NCI-H2081 treated with DMSO at 0.1 percent for 48 hours (cell line): ENCODE data around the gene XKR8.

Source experiments
- DNase-seq: peaks from one replicate; lab custom pipeline; 2025; lab: John Stamatoyannopoulos, UW

The XKR8 gene

DNA sequence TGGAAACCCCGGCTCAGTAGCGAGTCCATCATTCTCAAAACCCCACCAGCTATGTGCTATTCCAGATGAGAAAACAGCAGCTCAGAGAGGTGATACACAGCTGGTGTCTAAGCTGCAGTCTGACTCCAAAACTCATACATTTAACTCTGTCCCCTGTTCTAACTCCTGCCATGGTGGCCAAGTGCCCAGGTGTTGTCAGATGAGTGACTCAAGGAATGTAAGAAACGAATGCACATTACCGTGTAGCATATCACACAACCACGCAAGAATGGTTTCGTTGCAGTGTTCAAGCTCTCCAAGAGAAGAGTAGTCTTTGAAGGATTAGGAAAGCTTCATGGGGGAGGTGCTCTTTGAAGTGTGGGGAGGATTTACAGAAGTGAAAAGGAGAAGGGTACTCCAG is 4.7 kb upstream of the XKR8 start:
- no peak for DNase-seq

DNA sequence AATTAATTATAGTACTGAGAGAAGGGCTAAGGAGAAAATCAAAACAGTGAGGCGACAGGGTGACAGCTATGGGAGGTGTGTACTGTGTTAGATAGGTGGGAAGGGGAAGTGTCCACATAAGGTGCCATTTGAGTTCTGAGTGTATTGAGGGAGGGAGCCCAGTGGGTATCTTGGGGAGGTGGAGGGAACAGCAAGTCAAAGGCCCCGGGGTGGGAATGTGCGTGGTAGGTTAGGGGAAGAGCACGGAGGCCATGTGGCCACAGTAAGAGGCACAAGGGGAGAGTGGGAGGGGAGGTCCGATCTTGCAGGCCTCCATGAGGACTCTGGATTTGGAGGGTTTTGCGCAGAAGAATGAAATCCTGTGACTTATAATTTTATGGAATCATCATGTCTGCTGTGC is 3.0 kb upstream of the XKR8 start:
- DNase-seq: no peak

DNA sequence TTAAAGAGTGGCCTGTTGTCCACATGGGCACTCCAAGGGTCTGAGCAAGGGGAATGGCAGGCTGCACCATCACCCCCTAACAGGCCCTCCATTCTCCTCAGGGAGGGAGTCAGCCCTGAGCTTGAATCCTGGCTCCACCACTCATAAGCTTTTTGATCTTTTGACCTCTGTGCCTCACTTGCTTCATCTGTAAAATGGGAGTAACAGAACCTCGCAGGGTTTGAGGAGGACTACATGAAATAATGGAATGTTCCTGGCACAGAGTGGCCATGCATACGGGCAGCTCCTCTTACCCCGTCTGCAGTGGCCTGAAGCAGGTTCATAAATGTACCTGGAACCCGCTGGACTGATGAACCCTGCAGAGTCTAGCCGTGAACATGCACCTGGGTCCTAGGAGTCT is 2.1 kb upstream of the XKR8 start:
- DNase-seq: no peak

DNA sequence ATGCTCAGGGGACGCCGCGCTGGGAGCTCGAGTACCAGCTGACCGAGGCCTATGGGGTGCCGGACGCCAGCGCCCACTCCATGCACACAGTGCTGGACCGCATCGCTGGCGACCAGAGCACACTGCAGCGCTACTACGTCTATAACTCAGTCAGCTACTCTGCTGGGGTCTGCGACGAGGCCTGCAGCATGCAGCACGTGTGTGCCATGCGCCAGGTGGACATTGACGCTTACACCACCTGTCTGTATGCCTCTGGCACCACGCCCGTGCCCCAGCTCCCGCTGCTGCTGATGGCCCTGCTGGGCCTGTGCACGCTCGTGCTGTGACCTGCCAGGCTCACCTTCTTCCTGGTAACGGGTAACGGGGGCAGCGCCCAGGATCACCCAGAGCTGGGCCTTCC is 1.3 kb upstream of the XKR8 start:
- DNase-seq: no peak

DNA sequence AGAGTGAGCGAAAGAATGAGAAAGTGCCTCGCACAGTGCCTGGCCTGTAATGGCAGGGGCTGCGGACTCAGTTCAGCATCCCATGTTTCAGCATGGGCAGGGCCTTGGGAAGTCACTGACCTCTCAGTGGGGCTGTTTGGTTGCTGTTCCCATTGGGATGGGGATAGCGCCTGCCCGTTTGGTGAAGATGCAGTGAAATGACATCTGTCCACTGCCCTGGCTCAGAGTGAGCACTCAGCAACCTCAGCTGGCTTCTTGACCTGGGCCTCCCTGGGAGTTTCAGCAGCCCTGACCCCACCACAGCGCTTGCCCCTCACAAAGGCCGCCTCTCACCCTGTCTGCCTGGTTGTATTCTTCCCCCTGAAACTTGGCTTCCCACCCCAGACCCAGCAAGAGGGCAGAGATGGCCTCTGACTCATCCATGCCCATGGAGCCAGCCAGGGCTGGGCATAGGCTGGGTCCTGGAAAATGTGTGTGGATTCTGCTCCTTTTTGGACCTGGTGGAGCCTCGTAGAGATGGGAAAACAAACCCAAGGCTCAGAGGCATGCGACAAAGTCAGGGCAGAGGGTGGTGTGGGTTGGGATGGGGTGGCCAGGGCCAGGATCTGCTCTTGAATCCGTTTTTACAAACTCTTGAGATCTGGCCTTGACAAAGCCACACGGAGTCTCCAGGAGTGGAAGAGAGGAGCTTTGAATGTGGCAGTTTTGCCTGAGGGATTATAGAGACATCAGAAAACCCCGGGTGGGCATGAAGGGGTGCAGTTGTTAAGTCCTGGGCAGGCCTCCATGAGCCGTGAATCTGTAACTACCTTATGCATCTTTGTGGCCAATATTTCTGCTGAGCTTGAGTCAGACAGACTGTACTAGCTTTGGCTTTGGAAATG is 1.2 kb downstream of the XKR8 start:
- no peak for DNase-seq

DNA sequence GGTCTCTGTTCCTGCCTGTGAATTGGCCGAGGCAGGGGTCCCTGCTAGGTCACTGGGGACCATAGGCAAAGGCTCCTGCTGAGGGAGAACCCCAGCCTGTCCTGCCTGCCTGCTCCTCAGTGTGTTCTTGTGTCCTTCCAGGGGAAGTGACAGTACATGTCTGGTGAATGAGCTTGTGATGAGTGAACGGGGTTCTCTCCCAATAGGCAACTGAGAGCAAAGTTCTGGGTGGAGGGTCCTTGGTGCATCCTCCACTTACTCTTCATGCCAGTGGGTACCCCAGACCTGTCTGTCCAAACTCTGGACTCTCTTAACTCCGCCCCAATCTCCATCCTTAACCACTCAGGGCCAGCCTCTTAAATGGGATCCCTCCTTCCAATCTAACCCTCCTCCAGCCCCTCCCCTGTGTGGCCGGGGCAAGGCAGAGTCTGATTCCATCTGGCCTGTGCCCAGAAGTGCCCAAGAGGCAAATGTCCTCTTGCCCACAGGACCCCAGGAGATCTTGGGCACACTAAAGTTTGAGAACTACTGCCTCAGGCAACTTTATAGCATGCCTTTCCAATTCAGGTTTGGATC is 2.0 kb downstream of the XKR8 start:
- no peak for DNase-seq

DNA sequence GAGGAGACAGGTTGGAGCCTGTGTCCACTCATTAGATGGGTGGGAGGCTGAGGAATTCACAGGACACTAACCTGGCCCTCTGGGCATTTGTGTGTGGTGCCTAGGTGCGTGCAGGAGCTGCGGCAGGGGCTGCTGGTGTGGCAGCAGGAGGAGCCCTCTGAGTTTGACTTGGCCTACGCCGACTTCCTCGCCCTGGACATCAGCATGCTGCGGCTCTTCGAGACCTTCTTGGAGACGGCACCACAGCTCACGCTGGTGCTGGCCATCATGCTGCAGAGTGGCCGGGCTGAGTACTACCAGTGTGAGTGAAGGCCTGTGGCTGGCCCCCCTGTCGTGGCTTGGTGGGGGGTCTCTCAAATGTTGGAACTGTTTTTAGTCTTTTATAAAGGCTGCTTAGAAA is 3.6 kb downstream of the XKR8 start:
- DNase-seq: no peak

DNA sequence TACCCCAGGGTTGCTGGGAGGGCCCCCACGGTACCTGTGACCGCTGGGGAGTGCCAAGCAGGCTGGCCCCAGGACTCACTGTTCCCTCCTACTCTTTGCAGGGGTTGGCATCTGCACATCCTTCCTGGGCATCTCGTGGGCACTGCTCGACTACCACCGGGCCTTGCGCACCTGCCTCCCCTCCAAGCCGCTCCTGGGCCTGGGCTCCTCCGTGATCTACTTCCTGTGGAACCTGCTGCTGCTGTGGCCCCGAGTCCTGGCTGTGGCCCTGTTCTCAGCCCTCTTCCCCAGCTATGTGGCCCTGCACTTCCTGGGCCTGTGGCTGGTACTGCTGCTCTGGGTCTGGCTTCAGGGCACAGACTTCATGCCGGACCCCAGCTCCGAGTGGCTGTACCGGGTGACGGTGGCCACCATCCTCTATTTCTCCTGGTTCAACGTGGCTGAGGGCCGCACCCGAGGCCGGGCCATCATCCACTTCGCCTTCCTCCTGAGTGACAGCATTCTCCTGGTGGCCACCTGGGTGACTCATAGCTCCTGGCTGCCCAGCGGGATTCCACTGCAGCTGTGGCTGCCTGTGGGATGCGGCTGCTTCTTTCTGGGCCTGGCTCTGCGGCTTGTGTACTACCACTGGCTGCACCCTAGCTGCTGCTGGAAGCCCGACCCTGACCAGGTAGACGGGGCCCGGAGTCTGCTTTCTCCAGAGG is 6.8 kb downstream of the XKR8 start:
- no peak for DNase-seq

DNA sequence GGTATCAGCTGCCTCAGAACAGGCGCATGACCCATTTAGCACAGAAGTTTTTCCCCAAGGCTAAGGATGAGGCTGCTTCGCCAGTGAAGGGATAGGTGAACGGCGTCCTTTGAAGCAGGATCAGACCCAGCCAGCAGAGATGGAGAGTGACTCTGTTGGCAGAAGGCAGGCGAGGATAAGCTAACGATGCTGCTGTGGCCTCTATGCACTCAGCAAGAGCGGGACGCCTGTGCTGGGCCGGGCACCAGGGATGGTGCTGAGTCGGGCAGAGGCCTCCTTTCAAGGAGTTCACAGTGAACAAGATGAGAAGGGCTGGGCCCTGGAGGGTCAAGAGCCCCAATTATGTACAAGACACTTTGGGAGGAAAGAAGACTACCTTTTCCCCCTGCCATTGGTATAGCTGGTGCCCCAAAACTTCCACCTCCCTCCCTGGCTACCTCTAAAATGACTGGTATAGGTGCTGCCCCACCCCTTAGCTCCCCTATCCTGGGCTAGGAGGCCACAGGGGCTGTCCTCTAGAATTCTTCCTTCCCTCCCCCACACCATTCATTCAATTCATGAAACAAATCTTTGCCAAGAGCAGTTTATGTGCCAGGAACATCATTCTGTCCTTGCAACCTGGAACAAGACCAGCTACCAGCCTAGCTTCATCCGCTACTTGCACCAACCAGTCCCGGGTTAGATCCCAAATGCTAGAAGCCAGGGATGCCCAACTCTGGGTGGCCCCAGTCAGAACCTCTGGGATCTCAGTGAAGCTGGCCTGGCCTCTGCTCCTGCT is 7.5 kb downstream of the XKR8 start:
- no peak for DNase-seq

DNA sequence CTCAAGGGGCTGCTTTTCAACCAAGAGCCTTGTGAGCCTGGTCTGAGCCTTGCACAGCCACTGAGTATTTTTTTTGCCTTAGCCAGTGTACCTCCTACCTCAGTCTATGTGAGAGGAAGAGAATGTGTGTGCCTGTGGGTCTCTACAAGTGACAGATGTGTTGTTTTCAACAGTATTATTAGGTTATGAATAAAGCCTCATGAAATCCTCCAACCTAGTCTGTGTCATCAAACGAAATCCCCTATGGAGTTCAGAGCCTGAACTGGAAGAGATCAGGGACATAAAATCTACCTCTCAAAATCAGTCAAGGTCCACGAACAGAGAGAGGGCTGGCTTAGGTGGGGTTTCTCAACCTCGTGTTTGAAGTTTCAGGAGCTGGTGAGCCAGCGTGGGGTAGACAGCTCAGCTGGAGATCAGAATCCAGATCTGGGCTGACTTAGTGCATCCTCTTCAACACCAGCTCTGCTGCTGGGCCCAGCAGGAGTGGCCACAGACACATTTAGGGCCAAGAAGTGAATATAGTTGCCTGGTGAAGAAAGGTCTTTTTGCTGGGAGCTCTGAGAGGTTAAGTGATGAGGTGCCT is 8.2 kb downstream of the XKR8 start:
- no peak for DNase-seq

DNA sequence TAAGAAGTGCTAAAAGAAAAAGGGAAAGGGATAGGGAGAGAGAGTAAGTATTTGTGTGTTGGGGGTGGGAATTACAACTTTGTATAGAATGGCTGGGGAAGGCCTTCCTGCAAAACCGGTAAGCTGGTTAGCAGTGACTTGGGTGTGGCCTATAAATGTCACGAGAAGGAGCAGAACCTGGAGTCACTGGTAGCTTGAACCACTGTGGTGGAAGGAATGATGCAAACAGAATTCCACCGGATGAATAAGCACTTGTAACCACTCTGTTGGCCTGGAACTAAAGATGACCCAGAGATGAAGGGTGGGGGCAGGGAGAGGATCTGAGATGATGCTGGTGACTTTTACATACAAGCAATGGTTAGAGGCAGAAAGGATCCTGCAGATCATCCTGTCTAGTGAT is 8.9 kb downstream of the XKR8 start:
- no peak for DNase-seq

DNA sequence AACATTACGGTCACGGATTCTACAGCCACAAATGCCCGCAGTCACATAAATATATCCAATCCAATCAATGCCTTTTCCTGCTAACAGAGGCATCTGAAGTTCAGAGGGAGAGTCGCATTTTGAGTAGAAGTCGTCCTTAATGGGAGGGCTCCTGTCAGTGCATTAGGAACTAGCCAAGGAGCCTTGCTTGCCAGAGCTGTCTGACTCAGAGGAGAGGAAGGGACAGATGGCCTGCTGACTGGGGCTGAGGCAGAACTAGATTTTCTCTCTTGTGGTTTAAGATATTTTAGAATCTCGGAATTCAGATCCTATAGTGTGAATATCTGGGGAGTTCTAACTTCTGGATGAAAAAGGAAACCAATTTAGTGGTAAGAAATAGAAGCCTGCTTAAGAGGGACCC is 10.6 kb downstream of the XKR8 start:
- DNase-seq: no peak

DNA sequence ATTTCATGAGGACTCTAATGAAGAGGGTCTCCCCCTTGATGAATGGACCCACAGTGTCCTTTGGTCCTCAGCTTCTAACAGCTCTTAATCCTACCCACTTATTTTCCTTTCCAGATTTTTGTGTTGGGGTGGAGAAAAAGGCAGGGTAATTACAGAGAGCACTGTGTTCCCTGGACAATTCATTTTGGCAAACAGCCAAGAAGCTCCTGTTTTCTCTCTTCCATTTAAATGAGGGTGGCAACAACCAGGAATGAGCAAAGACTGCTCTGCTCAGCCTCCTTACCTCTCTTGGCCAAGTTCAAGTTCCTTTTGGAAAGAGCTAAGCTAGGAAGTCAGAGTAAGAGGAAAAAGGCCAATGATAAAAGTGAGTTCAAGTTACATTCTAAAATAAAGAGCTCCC is 11.9 kb downstream of the XKR8 start:
- DNase-seq: no peak

DNA sequence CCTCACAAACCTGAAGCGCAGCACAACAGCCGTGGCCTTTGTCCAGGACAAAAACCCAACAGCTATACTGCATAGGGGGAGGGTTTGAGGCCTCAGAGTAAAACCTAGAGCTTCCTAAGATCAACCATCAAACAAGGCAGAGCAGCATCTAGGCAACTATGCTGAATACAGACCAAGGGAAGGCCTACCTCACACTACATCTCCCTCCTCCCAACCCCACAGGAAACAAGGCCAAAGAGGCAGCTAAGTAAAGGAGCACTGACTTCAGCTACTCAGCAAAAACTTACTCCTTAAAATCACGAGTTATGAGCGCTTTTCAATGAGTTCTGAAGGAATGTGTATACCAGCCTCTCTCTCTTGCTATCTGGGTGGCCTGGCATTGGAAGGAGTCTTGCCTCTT is 12.4 kb downstream of the XKR8 start:
- DNase-seq: no peak

DNA sequence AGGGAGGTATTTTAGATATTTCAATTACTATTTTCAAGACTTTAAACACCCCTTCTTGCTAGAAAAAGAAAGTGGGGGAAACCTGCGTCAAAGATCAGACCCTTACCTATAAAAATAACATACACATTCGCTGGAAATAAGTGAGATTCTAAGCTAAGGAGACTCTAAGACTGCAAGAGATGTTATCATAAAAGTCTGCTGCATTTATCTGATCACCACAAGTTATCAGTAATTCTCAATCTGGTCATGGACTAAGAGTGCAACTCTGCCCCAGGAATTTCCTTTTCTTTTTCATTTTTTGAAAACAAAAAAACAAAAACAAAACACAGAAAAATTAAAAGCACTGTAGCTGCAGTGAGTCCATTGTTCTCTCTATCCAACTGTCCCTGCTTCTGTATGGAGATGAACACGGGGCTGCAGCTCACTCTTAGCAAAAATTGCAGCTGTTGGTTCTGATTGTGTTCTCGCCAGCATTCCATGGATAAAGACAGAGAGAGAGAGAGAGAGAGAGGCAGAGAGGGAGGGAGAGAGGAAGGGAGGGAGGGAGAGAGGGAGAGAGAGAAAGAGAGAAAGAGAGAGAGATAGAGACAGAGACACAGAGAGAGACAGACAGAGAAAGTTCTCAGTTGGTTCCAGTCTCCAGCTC is 14.1 kb downstream of the XKR8 start:
- DNase-seq: no peak

DNA sequence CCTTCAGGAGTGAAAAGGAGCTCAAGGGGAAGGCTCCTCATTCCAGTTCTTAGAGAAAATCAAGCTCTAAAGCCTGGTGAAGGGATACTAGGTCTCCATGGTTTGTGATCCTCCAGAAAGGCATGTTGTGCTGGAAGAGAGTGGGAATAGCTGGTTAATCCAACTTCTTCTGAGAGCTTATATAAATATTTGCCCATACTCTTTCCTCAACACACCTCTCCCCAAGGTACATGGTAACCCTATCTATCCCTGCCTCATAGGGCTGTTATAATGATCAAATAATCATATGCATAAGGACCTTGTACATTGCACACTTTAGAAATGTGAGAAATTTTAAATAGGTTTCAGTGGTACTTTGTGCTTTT is 14.6 kb downstream of the XKR8 start:
- DNase-seq: no peak

DNA sequence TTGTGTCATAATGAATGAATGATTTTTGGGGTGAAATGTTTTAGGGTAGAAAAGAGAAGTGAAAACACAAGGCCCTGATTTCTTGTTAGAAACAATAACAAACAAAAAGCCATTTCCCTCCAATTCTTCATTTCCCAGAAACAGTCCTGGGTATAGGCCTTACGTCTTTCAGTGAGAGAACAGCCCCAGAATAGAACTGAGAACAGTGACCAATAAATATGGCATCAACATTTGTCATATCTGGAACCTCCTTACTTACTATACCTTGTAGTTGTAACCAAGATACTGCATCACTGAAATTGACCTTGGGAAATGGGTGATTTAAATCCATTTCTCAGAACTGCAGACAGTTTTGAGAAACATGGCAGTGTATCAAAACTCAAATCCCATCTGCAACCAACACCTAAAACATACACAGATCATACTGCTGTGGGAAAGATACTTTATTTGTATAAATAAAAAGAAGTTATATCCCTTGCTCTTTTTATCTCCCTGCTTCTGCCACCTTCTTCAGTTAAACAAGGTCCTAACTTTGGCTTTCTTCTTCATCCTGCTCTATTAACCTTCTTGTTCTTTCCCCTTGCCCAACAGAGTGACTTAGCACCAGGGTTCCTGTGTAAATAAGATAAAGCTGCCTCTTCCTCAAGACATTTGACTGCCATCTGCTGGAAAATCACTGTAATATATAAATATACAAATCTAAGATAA is 19.5 kb downstream of the XKR8 start:
- no peak for DNase-seq

DNA sequence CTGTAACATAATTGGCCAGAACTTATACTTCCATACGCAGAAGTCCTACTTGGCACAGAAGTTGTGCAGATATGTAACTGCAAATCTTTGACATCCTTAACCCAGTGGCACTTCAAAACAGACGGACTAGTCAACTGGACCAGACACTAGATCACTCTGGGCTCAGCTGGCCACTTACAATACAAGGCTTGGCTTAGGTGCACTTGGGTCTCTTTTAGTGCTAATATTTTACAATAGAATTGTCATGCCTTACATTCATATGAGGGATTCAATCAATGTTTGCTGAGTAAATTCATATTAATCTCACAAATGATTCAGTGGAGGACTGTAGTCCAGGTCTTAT is 20.1 kb downstream of the XKR8 start:
- no peak for DNase-seq

DNA sequence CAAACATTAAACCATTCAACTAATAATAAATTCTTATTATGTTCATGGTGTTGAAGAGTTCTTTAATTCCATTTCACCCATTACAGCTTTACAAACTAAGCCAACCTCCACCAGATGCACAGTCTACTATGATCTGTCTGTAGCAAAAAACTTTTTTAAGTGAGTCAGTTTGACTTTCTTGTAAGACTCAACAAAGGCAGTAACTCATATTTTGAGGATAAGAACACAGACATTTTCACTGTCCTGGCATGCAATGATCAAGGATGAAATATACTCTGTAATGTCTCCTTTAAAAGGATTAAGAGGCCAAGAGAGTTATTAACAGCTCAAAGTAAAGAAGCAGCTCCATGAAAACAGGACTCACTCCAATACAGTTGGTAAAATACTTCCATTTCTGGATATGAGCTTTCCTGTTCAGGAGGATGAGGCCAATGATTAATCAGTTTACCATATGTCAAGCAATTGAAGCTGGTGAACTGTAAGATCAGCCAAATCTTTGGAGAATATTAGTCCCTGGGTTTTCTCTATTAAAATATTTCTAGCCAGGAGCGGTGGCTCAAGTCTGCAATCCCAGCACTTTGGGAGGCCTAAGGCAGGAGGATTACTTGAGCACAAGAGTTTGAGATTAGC is 20.6 kb downstream of the XKR8 start:
- DNase-seq: no peak

DNA sequence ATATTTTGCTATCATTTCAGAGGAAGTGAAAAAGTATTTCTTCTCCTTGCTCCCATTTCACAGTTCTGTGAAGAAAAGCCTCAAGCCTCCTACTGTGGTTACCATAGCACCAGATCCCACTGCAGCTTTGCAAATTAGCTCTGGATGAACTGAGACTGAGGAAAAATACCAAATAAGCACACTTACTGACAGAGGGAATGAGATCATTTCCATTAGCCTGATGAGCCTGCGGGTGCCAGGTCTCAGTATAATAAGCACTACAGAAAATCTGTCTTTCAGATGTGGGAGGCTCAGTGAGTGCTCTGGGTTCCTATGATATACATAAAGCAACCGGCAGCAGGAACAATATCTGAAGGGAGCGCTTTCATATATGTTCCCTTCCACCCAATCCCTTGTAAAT is 21.4 kb downstream of the XKR8 start:
- DNase-seq: no peak
